Activated gamma-delta T cell treated with Interleukin-2 at 50 U/mL for 16 hours (primary cell): ENCODE measurements around the gene BAZ2A.
A peak's percentile ranks its signal among the peaks of the same experiment; 100 is the strongest.
"Not testable (repeated sequence)": the region's sequence is repeated elsewhere in the genome, so short reads cannot be mapped to it uniquely, and the experiment has no call there.

ENCODE experiments used
- DNase-seq: peaks from one replicate; pipeline ENCODE4 v3.0.0-alpha.2; 2020

Gene BAZ2A

GRCh38 chr12:56593909-56594621 is 36.1 kb downstream of the BAZ2A start:
- peak; percentile 61 for DNase-seq

- DNase-seq = no peak
Measured at GRCh38 chr12:56591961-56592360, 38.2 kb downstream of the BAZ2A start.

GRCh38 chr12:56591126-56591525 is 39.0 kb downstream of the BAZ2A start:
- DNase-seq = no peak

- no peak for DNase-seq
Measured at GRCh38 chr12:56590237-56590830, 39.8 kb downstream of the BAZ2A start.

- DNase-seq = no peak
Measured at GRCh38 chr12:56589783-56590182, 40.3 kb downstream of the BAZ2A start.

- DNase-seq = no peak
Measured at GRCh38 chr12:56585098-56585497, 45.0 kb downstream of the BAZ2A start.

GRCh38 chr12:56581418-56582145 is 48.5 kb downstream of the BAZ2A start:
- DNase-seq = peak; percentile 43

- no peak for DNase-seq
Measured at GRCh38 chr12:56578983-56579546, 51.1 kb downstream of the BAZ2A start.

- DNase-seq = not testable (repeated sequence)
Measured at GRCh38 chr12:56577248-56577647, 52.9 kb downstream of the BAZ2A start.

GRCh38 chr12:56574210-56574609 is 55.9 kb downstream of the BAZ2A start:
- DNase-seq = no peak

- no peak for DNase-seq
Measured at GRCh38 chr12:56572288-56572687, 57.8 kb downstream of the BAZ2A start.

- no peak for DNase-seq
Measured at GRCh38 chr12:56571121-56571520, 59.0 kb downstream of the BAZ2A start.

GRCh38 chr12:56568146-56568545 is 62.0 kb downstream of the BAZ2A start:
- no peak for DNase-seq

GRCh38 chr12:56565510-56566101 is 64.5 kb downstream of the BAZ2A start:
- DNase-seq = no peak

- no peak for DNase-seq
Measured at GRCh38 chr12:56551070-56551469, 79.1 kb downstream of the BAZ2A start.

- no peak for DNase-seq
Measured at GRCh38 chr12:56546680-56547079, 83.4 kb downstream of the BAZ2A start.
